Chondrocyte (in vitro differentiated cells): ENCODE results near the gene ARFGAP1. TPM values are rescaled to one million over a fixed set of nuclear protein-coding genes. Genes with fewer than 3 reads are reported as not detected.

Source experiments
- DNase-seq: peaks from one replicate; pipeline ENCODE4 v3.0.0; 2021; ENCODE audit warnings: mixed read lengths, low spot score
- H3K27ac Mint-ChIP-seq: one replicate; pipeline ENCODE4 v1.8.0; 2021; ENCODE audit warnings: mild to moderate bottlenecking, moderate library complexity, mixed read lengths; ENCODE audit not compliant: unreplicated experiment
- H3K27me3 Mint-ChIP-seq: 2 replicates; pipeline ENCODE4 v1.8.0; 2021; ENCODE audit warnings: low read depth, mixed read lengths
- H3K36me3 Mint-ChIP-seq: 2 replicates; pipeline ENCODE4 v1.8.0; 2021; ENCODE audit warnings: low read depth, mixed read lengths
- H3K4me1 Mint-ChIP-seq: 2 replicates; pipeline ENCODE4 v1.8.0; 2021; ENCODE audit warnings: low read depth, mild to moderate bottlenecking, mixed read lengths
- H3K4me3 Mint-ChIP-seq: one replicate; pipeline ENCODE4 v1.8.0; 2021; ENCODE audit warnings: mild to moderate bottlenecking, moderate library complexity, mixed read lengths; ENCODE audit not compliant: unreplicated experiment
- H3K9me3 Mint-ChIP-seq: 2 replicates; pipeline ENCODE4 v1.8.0; 2021; ENCODE audit warnings: low read depth, mixed read lengths
- CTCF ChIP-seq: fragments of 200-600 bp; sonication (generic); IDR thresholded peaks from 2 replicates; pipeline ENCODE4 v1.5.0; 2021; ENCODE audit warnings: antibody characterized with exemption, mild to moderate bottlenecking, moderate library complexity
- total RNA-seq: library from RNA; stranded (reverse); gene quantifications from 3 replicates; pipeline ENCODE4 v1.2.1, GENCODE V29; 2021

ARFGAP1 gene
- total RNA-seq, 1 donor from 2014 or later: 117 TPM

- H3K9me3 Mint-ChIP-seq: no peaks in the 10 kb centered on the region
- H3K4me3 Mint-ChIP-seq: peak overlapping the region; percentile 28
- no peak for DNase-seq
- peaks cover 32% of the 10 kb centered on the region for H3K4me1 Mint-ChIP-seq
- H3K27ac Mint-ChIP-seq: no peak overlapping the region
- peaks cover 2% of the 10 kb centered on the region for H3K36me3 Mint-ChIP-seq
- TF ChIP-seq CTCF: no peak
- no peaks in the 10 kb centered on the region for H3K27me3 Mint-ChIP-seq
Observed at GRCh38 chr20:63270606-63271325, 1.8 kb upstream of the ARFGAP1 start.

- peaks cover 3% of the 10 kb centered on the region for H3K36me3 Mint-ChIP-seq
- H3K9me3 Mint-ChIP-seq: no peaks in the 10 kb centered on the region
- peak overlapping the region; percentile 92 for H3K4me3 Mint-ChIP-seq
- no peak for TF ChIP-seq CTCF
- H3K27ac Mint-ChIP-seq: peak overlapping the region; percentile 89
- no peaks in the 10 kb centered on the region for H3K27me3 Mint-ChIP-seq
- no peak for DNase-seq
- H3K4me1 Mint-ChIP-seq: peaks cover 32% of the 10 kb centered on the region
Observed at GRCh38 chr20:63273059-63273579, 506 bp downstream of the ARFGAP1 start.

GRCh38 chr20:63273635-63274380 lies 1.2 kb downstream of the ARFGAP1 start:
- TF ChIP-seq CTCF: no peak
- DNase-seq: no peak

GRCh38 chr20:63274381-63275228 lies 2.0 kb downstream of the ARFGAP1 start:
- Mint-ChIP-seq H3K9me3 (no peaks in the 10 kb centered on the region), H3K36me3 (peaks cover 12% of the 10 kb centered on the region), H3K4me3 (peak overlapping the region; percentile 46), H3K4me1 (peaks cover 30% of the 10 kb centered on the region), H3K27ac (peak overlapping the region; percentile 59), H3K27me3 (no peaks in the 10 kb centered on the region)
- no peak for DNase-seq
- no peak for TF ChIP-seq CTCF

More at GRCh38 chr20:63273635-63274380, 1.2 kb downstream of the ARFGAP1 start:
- Mint-ChIP-seq H3K4me1 (peaks cover 30% of the 10 kb centered on the region), H3K27ac (peak overlapping the region; percentile 89), H3K9me3 (no peaks in the 10 kb centered on the region), H3K4me3 (peak overlapping the region; percentile 92), H3K27me3 (no peaks in the 10 kb centered on the region), H3K36me3 (peaks cover 7% of the 10 kb centered on the region)

GRCh38 chr20:63275825-63276224 lies 3.2 kb downstream of the ARFGAP1 start:
- no peak for DNase-seq
- Mint-ChIP-seq H3K36me3 (peaks cover 18% of the 10 kb centered on the region), H3K9me3 (no peaks in the 10 kb centered on the region), H3K4me3 (no peak overlapping the region), H3K27me3 (no peaks in the 10 kb centered on the region), H3K27ac (no peak overlapping the region), H3K4me1 (peaks cover 30% of the 10 kb centered on the region)
- no peak for TF ChIP-seq CTCF
